ENCODE data around the gene CTR9.
A peak's percentile ranks its signal among the peaks of the same experiment; 100 is the strongest.
"Not testable (repeated sequence)": the region's sequence is repeated elsewhere in the genome, so short reads cannot be mapped to it uniquely, and the experiment has no call there.

The CTR9 gene

DNA sequence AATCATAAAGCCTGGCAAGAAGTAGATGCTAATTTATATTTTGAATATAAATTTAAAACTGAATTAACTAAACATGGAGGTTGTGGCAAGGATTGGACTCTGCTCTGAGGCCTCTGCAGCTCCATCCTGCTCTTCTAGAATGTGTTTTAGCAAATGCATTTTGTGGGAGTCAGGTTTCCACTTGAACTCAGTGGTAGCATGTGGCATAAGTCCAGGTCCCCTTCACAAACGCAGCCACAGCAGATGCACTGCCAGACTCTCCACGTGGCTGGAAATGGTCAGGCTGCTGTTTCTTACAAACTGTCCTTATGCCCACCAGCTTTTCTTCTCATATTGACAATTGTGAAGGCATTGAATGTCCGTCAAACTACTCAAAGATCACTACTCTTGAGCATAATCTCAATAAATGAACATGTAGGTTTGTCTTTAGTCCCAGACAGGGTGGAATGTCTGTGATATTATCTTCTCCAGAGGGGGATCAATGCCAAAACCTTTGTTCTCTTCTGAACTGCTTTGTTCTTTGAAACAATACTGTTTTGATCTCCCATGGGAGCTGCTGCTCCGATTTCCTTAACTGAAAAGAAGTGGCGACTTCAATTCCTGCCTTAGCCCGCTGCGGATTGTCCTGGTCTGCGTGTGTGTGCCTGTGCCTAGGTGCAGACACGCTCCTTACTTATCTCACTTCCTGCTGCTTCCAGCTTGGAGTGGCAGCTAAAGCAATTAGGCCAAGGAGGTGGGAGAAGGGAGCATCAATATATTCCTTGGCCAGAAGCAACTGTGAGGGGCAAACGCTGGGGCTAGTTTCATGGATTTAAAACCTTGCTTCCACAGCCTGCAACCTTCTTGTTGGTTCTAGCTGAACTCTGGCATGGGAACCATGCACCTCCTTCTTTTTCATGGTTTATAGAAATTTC, 33.4 kb downstream of the CTR9 start:
- no peak for DNase-seq

DNA sequence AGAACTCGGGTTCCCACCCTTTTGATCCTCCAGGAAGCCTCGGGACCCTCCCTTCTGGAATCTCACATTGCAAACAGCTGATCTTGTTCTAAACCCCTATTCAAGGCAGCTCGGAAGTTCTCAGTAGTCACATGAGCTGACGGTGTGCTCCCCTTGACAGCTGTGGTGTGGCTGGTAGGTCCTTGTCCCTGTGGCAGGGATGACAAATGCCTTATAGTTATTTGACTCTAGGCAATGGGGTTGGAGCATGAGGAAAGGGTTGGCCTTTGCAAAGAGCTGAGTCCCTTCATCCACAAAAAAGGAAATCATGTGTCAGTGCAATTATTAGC, 34.1 kb downstream of the CTR9 start:
- DNase-seq, result no peak

DNA sequence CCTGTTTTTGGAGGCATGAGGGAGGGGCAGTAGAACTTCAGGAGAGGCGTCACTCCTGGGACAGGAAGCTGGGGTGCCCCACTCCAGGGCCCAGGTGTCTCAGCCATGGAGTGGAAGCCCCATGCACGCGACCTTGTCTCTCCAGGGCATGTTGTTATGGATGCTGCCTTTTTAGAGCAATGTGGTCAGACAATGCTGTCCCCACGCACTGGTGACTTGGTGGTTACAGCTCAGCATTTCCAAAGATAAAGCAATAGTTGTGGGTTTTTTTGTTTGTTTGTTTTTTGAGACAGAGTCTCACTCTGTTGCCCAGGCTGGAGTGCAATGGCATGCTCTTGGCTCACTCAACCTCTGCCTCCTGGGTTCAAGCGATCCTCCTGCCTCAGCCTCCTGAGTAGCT, 35.4 kb downstream of the CTR9 start:
- DNase-seq, result peak in 3 of 4 experiments; percentile 35 to 52 (median 51)

DNA sequence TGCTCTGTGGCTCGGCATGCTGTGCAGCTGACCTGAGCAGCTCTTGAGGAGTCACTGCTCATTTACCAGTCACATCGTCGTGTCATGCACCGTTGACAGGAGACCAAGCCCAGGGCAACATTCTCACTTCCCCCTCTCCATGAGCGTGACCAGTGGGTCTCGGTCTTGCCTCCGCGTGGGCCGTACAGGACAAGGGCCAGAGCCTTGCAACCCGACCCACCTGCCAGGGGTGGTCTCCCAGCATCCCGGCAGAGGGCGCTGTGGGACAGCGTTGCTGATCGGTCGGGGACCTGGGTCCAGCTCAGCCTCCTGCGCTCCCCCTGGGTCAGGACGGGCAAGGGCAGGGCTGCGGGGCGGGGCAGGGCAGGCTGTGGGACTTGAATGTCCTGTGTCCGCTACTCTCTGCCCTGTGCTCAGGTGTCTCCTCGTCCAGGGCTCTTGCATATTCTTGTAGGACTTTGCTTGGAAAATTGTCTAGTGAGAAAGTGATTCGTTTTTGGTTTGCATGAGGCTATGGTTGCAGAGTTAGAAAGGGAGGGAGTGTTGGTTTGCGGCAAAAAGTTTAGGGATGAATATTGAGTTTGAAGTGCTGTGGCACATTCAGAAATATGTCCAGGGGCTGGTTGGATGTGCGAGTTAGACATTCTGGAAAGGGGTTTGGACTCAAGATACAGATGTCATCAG, 41.5 kb downstream of the CTR9 start:
- DNase-seq, result peak; percentile 85 to 93 (median 89)

DNA sequence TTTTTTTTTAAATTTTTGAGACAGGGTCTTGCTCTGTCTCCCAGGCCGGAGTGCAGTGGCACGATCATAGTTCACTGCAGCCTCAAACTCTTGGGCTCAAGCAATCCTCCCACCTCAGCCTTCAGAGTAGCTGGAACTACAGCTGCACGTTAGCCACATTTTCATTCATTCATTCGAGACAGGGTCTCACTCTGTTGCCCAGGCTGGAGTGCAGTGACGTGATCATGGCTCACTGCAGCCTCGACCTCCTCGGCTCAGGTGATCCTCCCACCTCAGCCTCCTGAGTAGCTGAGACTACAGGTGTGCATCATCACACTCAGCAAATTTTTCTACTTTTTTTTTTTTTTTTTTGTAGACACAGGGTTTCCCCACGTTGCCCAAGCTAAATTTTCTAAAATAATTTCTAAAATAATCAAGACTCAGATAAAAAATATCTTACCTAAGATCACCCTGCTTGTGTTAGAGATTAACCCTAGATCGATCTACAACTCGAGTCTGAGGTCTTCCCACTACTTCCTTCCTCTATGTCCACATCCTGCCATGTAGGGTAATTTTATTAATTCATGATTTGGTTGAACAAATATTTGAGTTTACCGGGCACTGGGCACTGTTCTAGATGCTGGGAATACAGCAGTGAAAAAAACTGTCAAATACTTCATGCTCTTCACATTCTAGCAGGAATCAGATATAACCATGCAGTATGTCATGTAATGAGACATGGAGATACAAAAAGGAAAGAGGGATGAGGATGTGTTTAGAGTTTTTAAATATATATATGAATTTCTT, 42.6 kb downstream of the CTR9 start:
- peak in 1 of 4 experiments; percentile 10 for DNase-seq

DNA sequence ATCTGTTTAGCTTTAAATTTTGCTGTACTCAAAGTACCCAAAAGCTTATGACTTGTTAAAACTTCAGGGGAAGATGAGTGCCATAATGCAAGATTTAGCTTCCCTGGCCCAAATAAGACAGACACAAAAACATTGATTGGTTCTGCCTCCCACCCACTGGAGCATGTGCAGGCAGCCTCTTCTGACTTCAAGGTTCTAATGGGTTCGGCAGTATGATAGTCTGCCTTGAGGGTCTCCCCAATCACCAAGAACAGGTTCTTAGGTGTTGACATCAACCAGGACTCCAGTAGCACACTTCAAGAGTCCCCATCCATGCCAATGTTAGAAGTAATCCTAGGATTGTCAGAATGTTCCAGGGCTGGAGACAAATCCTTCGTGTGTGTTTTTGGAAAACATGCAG, 45.1 kb downstream of the CTR9 start:
- DNase-seq, result no peak

DNA sequence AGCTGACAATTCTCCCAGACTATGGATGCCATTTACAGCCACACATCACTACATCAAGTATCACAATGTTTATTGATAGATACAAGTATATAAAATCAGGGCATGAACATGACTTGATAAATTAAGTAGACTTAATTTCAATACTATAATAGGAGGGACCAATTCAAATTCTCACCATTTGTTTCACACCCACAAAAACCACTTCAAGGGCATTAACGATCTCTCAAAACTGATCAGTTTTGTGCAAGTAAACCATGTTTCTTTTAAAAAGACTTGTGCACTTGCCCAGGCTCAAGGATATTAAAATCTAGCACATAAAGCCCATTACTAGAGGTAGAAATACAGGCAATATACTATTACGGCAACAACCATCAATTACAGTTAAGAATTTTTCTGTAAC, 46.0 kb downstream of the CTR9 start:
- DNase-seq, result no peak

DNA sequence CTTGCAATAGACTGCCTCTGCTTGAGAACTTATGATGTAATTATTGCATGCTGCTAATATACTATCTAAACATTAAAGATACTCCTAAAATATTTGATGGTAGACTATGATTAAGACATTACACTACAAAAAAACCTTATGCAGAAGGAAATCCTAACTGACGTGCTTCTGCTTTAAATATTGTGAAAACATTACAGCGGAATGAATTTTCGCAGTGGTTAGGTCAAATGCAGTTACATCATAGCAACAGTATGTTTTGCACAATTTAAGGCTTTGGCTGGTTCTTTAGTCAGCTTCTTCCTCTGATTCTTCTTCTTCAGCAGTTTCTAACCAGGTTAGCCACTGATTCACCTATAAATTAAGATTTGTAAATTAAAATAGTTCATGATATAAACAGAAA, 46.5 kb downstream of the CTR9 start:
- peak; percentile 50 to 82 (median 66) for DNase-seq

DNA sequence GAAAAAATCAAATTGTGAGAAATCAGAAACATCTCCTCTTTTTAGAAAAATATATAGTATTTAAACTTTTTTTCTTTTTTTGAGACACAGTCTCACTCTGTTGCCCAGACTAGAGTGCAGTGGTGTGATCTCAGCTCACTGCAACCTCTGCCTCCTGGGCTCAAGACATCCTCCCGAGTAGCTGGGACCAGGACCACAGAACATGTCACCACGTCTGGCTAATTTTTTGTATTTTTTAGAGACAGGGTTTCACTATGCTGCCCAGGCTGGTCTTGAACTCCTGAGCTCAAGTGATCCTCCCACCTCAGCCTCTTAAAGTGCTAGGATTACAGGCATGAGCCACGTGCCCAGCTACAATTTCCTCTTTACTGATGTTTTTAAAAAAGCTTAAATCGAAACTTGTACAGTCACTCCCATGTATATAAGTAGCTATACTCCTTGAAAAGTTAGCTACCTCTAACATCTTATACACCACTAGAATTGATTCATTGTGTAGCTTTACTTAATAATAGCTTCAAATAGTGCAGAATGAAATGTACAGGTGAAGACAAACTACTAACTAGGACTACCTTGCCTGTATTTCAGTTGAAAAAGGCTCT, 47.4 kb downstream of the CTR9 start:
- DNase-seq, result peak in 3 of 4 experiments; percentile 27 to 48 (median 43)

DNA sequence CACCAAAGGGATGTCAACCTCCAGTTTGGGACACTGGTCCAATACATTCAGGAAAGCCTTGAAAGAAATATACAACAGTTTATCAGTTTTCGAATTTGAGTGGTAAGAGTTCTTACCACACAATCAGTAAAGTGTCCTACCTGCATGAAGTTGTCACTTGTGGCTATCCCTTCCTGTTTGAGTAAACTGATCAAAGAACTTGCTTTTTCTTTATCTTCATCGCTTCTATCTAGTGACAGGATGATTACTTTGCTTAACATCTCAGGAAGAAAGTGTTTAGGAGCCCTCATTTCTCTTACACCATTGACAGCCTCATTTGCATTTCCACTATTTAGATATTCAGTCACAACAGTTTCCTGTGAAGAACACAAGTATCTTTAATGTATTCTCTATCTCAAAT, 49.2 kb downstream of the CTR9 start:
- no peak for DNase-seq

DNA sequence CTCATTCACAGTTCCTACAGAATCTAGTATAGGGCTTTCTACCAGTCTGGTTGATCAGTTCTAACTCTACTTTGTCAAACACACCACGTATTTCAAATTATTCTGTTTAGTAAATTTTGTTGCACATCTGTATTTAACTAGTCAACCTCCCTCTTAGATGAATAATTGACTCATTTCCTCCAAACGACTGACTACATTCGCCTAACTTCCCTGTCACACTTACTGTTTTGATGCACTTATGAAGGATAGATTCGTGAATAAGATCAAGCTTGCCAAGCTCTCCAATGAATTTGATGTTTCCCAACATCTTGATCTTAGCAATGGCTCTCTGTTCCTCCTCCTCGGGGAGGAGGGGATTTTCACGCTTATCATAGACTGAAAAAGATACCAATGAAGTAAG, 52.6 kb downstream of the CTR9 start:
- no peak for DNase-seq

DNA sequence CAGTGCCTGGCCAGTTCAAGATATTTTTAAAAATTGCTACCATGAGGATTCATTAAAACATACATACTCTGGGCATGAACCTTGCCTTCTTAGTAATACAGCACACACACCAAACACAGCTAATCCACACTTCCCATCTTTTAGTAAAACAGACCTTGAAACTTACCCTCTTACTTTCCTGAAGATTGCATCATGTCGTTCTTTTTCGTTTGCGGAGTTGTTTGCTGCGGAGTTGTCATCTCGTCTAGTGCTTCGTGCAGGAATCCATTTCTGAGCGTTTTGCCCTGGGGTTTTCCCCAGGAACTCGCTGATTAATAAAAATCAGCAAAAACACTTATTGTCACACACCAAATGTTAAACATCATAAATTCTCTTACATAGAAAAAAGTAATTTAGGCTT, 54.7 kb downstream of the CTR9 start:
- no peak for DNase-seq

DNA sequence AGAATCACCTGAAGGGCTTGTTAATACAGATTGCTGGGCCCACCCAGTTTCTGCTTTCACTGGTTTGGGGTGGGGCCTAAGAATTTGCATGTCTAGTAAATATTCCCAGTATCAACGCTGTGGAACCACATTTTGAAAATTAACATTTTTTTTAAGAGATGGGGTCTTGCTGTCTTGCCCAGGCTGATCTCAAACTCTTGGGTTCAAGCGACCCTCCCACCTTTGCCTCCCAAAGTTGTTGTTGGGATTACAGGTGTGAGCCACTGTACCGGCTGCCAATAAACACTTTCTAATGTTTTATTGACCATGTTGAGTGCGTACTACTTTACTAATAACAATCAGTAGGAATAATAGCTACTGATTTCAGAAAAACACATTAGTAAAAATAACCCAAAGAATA, 55.2 kb downstream of the CTR9 start:
- DNase-seq, result no peak

DNA sequence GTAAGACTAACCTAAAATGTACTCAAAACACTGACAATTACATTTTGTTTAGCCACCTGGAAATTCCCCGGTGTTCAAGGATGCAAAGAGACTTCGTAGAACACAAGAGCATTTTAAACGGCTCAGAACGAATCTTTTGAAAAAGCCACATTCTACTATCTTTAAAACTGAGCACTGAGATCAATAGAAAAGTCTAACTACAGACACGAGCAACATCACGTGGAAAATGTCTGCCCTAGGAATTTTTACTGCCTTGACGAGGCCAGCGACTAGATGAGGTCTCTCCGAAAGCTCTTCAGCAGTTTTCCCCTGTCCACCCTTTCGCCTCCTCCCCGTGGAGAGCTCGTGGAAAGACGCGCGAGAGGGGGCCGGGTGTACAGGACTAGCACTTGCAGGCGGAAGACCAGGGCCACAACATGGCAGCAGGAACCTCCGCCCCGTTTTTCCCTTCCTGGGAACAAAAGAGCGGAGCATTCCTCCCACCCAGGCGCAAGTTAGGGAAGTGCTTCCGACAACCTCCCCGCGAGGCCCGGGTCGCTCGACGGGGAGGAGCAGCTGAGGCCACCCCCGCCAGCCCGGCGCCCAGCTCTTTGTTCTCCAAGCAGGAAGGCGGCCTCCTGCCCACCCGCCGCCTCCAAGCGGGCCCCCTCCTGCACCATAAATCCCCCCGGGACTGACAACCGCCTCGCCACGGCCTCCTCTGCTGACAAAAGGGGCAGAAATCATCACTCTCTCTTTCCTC, 56.6 kb downstream of the CTR9 start:
- peak; percentile 78 to 93 (median 89) for DNase-seq

DNA sequence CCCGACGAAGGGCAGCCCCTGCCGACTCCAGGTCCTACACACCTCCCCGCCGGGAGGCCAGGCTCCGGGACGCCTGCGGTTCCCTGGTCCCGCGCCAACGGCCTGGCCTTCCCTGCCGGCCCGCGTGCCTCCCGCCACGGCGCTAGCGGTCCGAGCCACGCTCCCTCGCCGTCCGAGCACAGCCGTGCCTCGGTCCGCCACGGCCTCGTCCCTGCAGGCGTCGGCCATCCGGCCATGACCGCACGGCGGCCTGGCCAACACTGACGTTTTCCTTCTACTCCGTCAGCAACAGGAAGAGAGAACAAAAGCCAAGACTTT, 57.1 kb downstream of the CTR9 start:
- no peak for DNase-seq

DNA sequence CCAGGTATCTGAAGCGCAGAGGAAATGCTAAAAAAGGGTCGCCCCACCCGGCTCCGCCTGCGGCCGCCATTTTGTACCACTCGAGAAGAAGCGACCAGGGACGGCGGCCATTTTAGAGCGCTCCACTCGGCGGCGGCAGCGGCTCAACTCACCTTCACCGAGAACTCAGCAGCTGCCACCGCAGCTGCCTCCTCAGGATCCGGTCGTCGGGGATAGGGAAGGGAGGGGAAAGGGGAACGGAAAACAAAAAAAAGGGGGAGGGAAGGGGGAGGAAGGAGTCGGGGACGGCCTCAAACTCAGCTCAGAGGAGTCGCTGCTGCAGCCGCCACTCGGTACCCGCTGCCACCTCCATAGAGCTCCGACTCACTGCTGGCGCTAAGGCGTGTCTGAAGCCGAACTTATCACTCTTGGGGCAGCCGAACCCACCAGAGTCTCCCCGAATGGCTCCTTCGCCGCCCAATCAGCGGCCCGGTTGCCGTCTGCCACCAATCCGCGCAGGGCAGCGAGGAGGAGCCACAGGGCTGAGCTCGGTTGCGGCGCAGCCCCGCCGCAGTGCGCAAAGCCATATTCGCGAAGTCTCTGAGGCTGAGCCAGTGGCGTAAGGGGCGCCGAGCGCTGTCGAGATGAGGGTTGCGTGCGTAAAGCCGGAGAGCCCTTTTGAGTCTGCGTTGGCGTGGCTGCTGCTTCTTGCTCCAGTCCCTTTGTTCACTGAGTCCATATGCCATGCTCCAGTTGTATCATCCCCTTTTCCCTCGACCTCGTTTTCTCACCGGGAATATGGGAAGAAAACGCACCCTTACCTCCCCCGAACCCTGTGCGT, 57.7 kb downstream of the CTR9 start, which contains the start of gene EIF4G2:
Gene EIF4G2, minus strand, starts transcription at position 374 of the 820 bp plus-strand sequence.
- peak; percentile 99 for DNase-seq

DNA sequence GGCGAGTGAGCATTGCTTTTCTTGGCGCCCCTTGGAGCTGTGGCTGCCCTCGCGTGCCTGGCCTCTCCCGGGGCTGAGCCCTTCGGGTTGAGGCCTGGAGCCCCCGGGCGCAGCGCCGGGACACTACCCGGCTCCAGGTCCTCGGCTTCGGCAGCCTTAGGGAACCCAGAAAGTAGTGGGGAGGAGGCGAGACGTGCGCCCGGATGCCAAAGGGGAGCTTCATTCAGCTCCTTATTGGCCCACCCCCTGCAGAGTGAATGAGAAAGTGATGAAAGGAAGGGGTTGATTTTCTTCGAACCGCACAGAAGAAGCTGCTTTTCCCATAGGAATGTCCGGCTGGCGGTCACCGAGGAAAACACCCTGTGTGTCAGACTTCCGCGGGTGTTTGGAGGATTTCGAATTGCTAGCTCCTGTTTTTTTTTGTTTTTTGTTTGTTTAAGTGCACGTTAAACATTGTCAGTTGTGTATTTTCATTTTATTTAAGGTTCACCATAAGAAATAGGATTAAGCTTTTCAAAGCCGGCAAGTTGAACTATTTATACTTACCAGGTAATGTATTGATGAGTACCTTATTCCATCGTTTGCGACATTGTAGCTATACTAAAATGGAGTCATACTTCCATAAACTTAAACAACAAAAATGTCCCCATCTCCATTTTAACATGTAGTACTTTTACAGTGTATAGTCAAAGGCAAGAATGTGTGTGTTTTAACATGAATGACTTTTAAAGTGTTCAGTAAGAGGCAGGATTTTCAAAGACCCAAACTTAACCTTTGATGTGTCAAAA, 58.5 kb downstream of the CTR9 start:
- DNase-seq, result peak in 1 of 4 experiments; percentile 61

DNA sequence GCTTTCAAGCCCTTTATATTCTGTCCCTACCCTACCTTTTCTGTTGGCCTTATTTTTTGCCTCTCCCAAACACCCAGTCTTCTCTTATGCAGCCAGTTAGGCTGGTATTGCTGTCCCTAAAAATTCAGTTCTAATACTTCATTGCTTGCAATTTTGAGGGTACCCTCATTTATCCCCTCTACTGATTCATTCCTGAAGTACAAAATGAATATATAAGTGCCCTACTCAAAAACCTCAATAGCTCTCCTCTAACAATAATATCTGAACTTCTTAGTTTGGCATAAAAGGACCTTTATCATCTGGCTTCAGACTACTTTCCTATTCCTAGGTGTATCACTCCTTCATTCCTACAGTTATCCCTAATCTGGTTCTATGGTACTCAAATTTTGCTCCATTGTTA, 62.9 kb downstream of the CTR9 start:
- no peak for DNase-seq

DNA sequence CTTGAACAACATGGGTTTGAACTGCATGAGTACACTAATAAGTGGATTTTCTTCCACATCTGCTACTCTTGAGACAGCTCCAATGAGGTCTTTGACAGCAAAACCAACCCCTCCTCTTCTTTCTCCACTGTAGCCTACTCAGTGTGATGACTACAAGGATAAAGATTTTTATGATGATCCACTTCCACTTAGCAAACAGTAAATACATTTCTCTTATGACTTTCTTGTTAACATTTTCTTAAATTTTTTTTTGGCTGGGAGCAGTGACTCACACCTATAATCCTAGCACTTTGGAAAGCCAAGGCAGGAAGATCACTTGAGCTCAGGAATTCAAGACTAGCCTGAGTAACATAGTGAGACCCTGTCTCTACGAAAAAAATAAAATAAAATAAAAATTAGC, 67.5 kb downstream of the CTR9 start:
- DNase-seq, result no peak

DNA sequence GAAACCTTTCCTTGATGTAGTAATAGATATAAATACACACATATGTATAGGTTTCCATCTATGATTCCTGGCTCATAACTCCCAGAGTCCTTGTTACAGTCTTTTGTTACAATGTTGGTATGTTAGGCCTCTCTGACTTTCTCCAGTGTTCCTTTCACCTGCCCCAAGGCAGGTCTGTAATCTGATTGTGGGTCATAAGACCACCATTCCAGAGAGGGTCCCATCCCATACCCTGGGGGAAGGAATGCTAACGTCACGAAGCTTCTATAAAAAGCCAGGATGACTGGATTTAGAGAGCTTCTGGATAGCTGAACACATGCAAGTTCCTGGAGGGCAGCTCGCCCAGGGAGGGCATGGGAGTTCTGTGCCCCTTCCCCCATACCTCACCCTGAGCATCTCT, 71.4 kb downstream of the CTR9 start:
- not testable (repeated sequence) for DNase-seq

Measured in suppressor macrophage (primary cell).